DOHH2 (cell line): ENCODE data around the gene CUEDC1.

ENCODE experiments used
- H3F3A ChIP-seq: fragments of 200-600 bp; sonication (generic), shearing (Covaris generic); 2 replicates; pipeline ENCODE4 v1.6.0; 2016; ENCODE audit warnings: antibody characterized with exemption, mild to moderate bottlenecking; ENCODE audit not compliant: control insufficient read depth, insufficient read depth
- H3K27ac ChIP-seq: fragments of 200-600 bp; sonication (generic); 2 replicates; pipeline ENCODE4 v1.5.1; 2014; ENCODE audit warnings: low read depth, mild to moderate bottlenecking, low read length, moderate library complexity
- H3K27me3 ChIP-seq: fragments of 200-600 bp; sonication (generic); 2 replicates; pipeline ENCODE4 v1.6.1; 2014; ENCODE audit warnings: mild to moderate bottlenecking, low read length, mixed read lengths; ENCODE audit not compliant: control insufficient read depth
- H3K36me3 ChIP-seq: fragments of 200-600 bp; sonication (generic); 2 replicates; pipeline ENCODE4 v1.6.1; 2014; ENCODE audit warnings: mild to moderate bottlenecking, low read length, moderate library complexity, mixed read lengths; ENCODE audit not compliant: control insufficient read depth
- H3K4me1 ChIP-seq: fragments of 200-600 bp; sonication (generic); 2 replicates; pipeline ENCODE4 v1.6.1; 2014; ENCODE audit warnings: mild to moderate bottlenecking, low read length, mixed read lengths; ENCODE audit not compliant: control insufficient read depth
- H3K4me2 ChIP-seq: fragments of 200-600 bp; sonication (generic); 2 replicates; pipeline ENCODE4 v1.6.0; 2014; ENCODE audit warnings: mild to moderate bottlenecking, low read length, moderate library complexity
- H3K4me3 ChIP-seq: fragments of 200-600 bp; sonication (generic); 2 replicates; pipeline ENCODE4 v1.5.1; 2014; ENCODE audit warnings: mild to moderate bottlenecking, low read length, mixed read lengths
- H3K79me2 ChIP-seq: fragments of 200-600 bp; sonication (generic); 2 replicates; pipeline ENCODE4 v1.6.1; 2014; ENCODE audit warnings: mild to moderate bottlenecking, low read length, mixed read lengths; ENCODE audit not compliant: control insufficient read depth
- H3K9me2 ChIP-seq: fragments of 200-600 bp; sonication (generic); replicated peaks from 2 replicates; pipeline ENCODE4 v1.6.1; 2014; ENCODE audit warnings: mild to moderate bottlenecking, low read length, mixed read lengths; ENCODE audit not compliant: control insufficient read depth
- H3K9me3 ChIP-seq: fragments of 200-600 bp; sonication (generic); 2 replicates; pipeline ENCODE4 v1.6.1; 2014; ENCODE audit warnings: antibody characterized with exemption, low read length, mixed read lengths; ENCODE audit not compliant: control insufficient read depth, insufficient read depth
- H4K20me1 ChIP-seq: fragments of 200-600 bp; sonication (generic); 2 replicates; pipeline ENCODE4 v1.6.0; 2014; ENCODE audit warnings: low read depth, mild to moderate bottlenecking, antibody characterized with exemption, low read length, moderate library complexity; ENCODE audit not compliant: control insufficient read depth, insufficient read depth
- CTCF ChIP-seq: fragments of 200-600 bp; sonication (generic); IDR thresholded peaks from one replicate; pipeline ENCODE4 v1.5.1; 2014; ENCODE audit warnings: antibody characterized with exemption, mild to moderate bottlenecking, low read depth, low read length; ENCODE audit not compliant: poor library complexity, severe bottlenecking
- EZH2phosphoT487 ChIP-seq: fragments of 200-600 bp; sonication (generic); IDR thresholded peaks from 2 replicates; pipeline ENCODE4 v1.6.1; 2017; ENCODE audit warnings: borderline replicate concordance, mild to moderate bottlenecking, antibody characterized with exemption, low read length, moderate library complexity, mixed read lengths

CUEDC1 gene

GRCh38 chr17:57861790-57862693 is 93.2 kb downstream of the CUEDC1 start:
- H3K9me2 ChIP-seq = no peaks in the 10 kb centered on the region
- TF ChIP-seq CTCF (no peak), EZH2phosphoT487 (no peak)
- H3K9me3 ChIP-seq = no peaks in the 10 kb centered on the region
- H4K20me1 ChIP-seq = no peaks in the 10 kb centered on the region
- H3K4me3 ChIP-seq = no peak overlapping the region
- H3K27me3 ChIP-seq = peaks cover 56% of the 10 kb centered on the region
- no peak overlapping the region for H3K27ac ChIP-seq
- H3F3A ChIP-seq = no peaks in the 10 kb centered on the region
- H3K4me1 ChIP-seq = peaks cover 17% of the 10 kb centered on the region
- H3K36me3 ChIP-seq = no peaks in the 10 kb centered on the region
- peak overlapping the region; percentile 34; the same call in 1 of the 2 replicates for H3K4me2 ChIP-seq
- no peaks in the 10 kb centered on the region for H3K79me2 ChIP-seq

GRCh38 chr17:57861000-57861789 is 94.0 kb downstream of the CUEDC1 start:
- no peaks in the 10 kb centered on the region for H3K9me2 ChIP-seq
- no peaks in the 10 kb centered on the region for H3K36me3 ChIP-seq
- no peak overlapping the region for H3K27ac ChIP-seq
- no peaks in the 10 kb centered on the region for H4K20me1 ChIP-seq
- H3K4me1 ChIP-seq = peaks cover 17% of the 10 kb centered on the region
- H3K4me2 ChIP-seq = peak overlapping the region; percentile 34
- H3F3A ChIP-seq = no peaks in the 10 kb centered on the region
- peaks cover 56% of the 10 kb centered on the region for H3K27me3 ChIP-seq
- TF ChIP-seq CTCF (no peak), EZH2phosphoT487 (peak; percentile 60; the same call in 1 of the 2 replicates)
- H3K79me2 ChIP-seq = no peaks in the 10 kb centered on the region
- no peaks in the 10 kb centered on the region for H3K9me3 ChIP-seq
- H3K4me3 ChIP-seq = no peak overlapping the region

- no peak overlapping the region for H3K4me3 ChIP-seq
- no peaks in the 10 kb centered on the region for H3K36me3 ChIP-seq
- H3K4me1 ChIP-seq = peaks cover 17% of the 10 kb centered on the region
- H4K20me1 ChIP-seq = no peaks in the 10 kb centered on the region
- H3K79me2 ChIP-seq = no peaks in the 10 kb centered on the region
- H3K9me2 ChIP-seq = no peaks in the 10 kb centered on the region
- H3K27ac ChIP-seq = no peak overlapping the region
- H3F3A ChIP-seq = no peaks in the 10 kb centered on the region
- no peak overlapping the region for H3K4me2 ChIP-seq
- no peaks in the 10 kb centered on the region for H3K9me3 ChIP-seq
- peaks cover 56% of the 10 kb centered on the region for H3K27me3 ChIP-seq
- TF ChIP-seq EZH2phosphoT487 (no peak), CTCF (no peak)
Observed at GRCh38 chr17:57860414-57860999, 94.7 kb downstream of the CUEDC1 start.
